T-helper 22 cell (primary cell): Measurements from ENCODE around the gene TBC1D10B.

ENCODE experiments used
- DNase-seq: peaks from one replicate; pipeline ENCODE4 v3.0.0-alpha.2; 2020; ENCODE audit warnings: low read depth

TBC1D10B gene

GRCh38 chr16:30370456-30371247, at the start of gene TBC1D10B:
Gene TBC1D10B (minus strand): TSS chr16:30370494. CDS start chr16:30370183, 311 bp downstream.
- DNase-seq = peak; percentile 99

GRCh38 chr16:30418350-30419181, 48.3 kb upstream of the TBC1D10B start:
- no peak for DNase-seq

- DNase-seq = peak; percentile 78
Measured at GRCh38 chr16:30417529-30418349, 47.4 kb upstream of the TBC1D10B start.

- no peak for DNase-seq
Measured at GRCh38 chr16:30416624-30417528, 46.6 kb upstream of the TBC1D10B start.

- no peak for DNase-seq
Measured at GRCh38 chr16:30416047-30416603, 45.8 kb upstream of the TBC1D10B start.

GRCh38 chr16:30414159-30414558, 43.9 kb upstream of the TBC1D10B start:
- DNase-seq = no peak

GRCh38 chr16:30413112-30413806, 43.0 kb upstream of the TBC1D10B start:
- no peak for DNase-seq

GRCh38 chr16:30409125-30410060, 39.1 kb upstream of the TBC1D10B start:
- peak; percentile 76 for DNase-seq

GRCh38 chr16:30407804-30408534, 37.7 kb upstream of the TBC1D10B start:
- no peak for DNase-seq

GRCh38 chr16:30407102-30407803, 37.0 kb upstream of the TBC1D10B start, which contains the start of gene ZNF771:
Gene ZNF771 (plus strand): TSS chr16:30407606. CDS start chr16:30408054, 448 bp downstream.
- peak; percentile 77 for DNase-seq

- no peak for DNase-seq
Measured at GRCh38 chr16:30406795-30407101, 36.5 kb upstream of the TBC1D10B start.

- DNase-seq = no peak
Measured at GRCh38 chr16:30401768-30402425, 31.6 kb upstream of the TBC1D10B start.

GRCh38 chr16:30399435-30400186, 29.3 kb upstream of the TBC1D10B start:
- DNase-seq = no peak

- DNase-seq = no peak
Measured at GRCh38 chr16:30398661-30399434, 28.6 kb upstream of the TBC1D10B start.

- DNase-seq = no peak
Measured at GRCh38 chr16:30397776-30398660, 27.7 kb upstream of the TBC1D10B start.
